DMS153 treated with DMSO at 0.1 percent for 48 hours (cell line): ENCODE results near the gene FAAH.

Experiments
- DNase-seq: peaks from one replicate; lab custom pipeline; 2025; ENCODE audit not compliant: unreplicated experiment; lab: John Stamatoyannopoulos, UW

FAAH gene

DNA sequence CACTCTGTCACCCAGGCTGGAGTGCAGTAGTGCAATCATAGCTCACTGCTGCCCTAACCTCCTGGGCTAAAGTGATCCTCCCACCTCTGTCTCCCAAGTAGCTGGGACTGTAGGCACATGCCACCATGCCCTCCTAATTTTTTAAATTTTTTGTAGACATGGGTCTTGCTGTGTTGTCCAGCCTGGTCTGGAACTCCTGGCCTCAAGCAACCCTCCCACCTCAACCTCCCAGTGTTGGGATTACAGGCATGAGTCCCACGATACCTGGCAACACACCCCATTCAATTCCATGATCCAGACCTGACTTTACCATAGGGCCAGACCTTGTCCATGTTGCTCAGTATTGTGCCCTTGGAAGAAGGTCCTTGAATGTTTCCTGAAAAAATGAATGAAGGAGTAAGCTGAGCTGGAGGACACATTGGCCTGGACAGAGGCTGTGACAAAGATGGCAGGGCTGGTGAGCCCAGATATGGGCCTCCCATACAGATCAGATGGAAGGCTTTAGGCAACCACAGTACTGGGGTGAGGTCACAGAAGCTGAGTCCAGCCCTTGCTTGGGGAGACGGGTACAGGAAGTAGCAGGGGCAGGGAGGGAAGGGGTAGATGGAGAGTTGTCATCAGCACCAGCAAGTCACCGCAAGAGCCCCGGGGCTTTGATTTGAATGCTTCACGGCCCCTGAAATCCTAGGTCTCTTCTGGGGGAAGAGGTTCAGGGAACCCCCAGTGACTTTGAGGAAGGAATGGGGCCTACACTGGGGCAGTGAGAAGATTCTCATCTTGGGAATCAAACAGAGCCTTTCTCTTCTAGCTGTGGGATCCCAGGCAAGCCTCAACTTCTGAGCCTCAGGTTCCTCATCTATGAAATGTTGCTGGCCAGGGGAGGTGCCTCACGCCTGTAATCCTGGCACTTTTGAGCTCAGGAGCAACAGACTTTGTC, 55.4 kb downstream of the FAAH start:
- DNase-seq = no peak

DNA sequence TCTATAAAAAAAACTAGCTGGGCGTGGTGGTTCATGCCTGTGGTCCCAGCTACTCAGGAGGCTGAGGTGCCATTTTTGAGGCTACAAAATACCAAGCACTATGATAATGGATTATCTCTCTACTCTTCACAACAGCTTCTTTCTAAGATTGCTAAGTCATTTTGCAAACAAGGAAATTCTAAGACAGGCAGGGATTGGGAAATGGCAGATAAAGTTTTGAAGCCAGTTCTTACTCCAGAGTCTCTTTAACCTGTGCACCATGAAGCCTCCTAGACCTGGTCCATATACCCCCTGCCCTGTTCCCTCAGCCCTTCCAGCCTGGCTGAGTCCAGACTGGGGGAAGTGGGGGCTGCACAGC, 56.0 kb downstream of the FAAH start:
- no peak for DNase-seq

DNA sequence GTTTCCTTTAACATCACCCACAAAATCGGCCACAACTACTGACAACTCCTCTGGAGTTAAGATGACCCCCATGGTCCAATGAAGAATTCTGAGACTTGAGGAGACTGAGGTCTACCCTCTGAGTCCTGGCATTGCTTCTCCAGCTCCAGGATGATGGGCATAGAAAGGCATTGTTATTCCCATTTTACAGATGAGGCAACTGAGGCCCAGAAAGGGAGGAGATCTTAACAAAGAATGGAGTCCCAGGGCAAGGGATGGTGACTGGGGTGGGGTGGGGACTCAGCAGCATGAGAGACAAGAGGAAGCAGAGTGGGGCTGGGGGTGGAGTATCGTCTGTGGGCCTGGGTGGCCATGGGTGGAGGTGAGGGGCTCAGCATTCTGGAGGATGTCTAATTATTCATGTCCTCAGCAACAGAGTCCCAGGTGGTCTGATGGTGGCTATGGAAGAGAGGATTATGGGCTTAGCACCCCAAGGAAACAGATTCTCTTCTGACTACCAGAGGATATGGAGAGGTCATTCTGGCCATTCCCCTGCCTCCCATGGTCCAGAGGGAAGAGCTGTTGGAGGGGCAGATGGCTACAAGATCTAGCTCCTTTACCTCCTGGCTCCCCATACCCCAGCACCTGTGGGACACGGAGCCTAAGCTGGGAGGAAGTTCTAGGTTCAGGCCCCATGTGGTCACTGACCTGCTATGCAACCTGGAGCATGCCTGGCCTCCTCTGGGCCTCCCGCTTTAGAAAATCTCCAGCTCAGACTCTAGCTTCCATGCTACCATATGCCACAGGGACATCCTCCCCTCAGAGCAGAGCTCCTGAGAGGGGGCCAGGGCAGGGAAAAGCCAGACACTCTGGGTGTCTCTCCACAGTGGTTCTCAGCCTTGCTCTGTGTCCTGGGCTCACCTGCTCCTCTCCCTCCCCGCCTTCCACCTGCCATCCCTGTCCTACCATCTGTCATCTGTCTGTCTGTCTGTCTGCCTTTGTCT, 58.1 kb downstream of the FAAH start:
- DNase-seq = no peak

DNA sequence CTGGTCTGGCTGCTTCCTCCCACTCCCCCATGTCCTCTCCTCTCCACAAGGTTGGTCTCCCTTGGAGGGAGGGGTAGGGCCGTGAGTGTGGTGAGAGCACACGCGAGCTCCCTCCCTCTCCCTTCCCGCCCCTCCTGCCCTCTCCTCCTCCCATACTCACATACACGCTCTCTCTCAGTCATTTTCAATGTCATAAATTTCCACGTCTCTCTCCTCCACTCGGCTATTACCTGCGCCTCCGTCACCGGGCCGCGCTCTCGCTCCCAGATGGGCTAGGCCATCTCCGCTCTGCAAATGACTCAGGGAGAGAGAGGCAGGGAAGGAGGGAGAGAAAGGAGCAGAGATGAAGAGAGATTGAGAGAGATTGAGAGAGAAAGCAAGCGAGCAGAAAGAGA, 58.8 kb downstream of the FAAH start:
- no peak for DNase-seq

DNA sequence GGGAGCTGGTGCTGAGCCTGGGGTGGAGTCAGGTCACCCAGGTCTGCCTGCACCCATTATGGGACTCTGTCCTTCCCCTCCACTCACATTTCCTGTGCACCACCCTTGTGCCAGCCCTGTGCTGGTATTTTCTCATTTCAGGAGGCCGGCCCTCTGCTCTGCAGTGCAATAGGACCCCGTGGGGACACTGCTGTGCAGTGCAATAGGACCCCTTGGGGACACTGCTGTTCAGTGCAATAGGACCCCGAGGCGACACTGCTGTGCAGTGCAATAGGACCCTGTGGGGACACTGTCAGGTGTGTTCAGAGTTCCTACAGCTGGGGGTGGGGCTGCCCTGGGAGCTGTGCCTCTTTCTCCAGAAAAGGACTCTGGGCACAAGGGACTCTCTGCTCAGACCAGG, 59.3 kb downstream of the FAAH start:
- DNase-seq = no peak

DNA sequence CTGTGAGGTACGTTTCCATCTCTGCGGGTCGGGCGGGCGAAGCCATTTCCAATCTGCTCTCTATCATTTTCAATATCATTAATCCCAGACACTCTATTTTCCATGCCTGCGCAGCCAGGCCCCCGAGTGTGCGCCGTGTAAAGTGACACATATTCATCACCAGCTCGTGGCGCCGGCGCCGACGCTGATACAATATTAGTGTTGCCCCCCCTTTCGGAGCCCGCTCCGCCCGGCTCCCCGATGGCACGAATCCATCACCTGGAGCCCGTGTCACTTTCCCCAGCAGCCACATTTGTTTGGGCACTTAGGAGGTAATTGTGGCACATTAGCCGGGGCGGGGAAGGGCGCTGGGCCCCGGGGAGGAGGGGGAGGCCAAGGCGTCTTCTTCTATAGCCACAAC, 61.8 kb downstream of the FAAH start:
- DNase-seq = peak; percentile 37

DNA sequence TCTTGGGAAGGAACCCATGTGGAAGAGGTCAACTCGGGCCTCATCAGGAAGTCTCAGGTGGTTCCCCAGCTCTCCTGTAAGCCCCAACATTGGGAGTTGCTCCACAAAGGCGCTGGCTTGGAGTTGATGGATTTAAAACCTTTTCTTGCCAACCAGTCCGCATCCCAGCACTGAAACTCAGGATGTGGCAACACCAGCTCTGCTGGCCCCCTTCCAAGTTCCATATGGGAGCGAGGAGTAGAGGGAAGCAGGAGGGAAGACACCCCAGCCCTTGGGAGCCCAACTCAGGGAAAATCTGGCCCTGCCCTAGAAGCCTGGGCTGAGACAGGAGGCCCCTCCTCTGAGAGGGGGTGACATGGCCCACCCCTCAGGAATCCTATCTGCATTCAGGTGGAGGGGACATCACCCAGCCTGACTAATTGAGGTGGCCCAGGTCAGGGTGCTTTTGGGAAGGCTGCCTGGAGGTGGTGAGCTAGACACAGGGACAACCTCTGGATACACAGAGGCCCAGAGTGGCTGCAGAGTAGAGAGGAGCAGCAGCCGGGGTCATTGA, 62.4 kb downstream of the FAAH start:
- no peak for DNase-seq

DNA sequence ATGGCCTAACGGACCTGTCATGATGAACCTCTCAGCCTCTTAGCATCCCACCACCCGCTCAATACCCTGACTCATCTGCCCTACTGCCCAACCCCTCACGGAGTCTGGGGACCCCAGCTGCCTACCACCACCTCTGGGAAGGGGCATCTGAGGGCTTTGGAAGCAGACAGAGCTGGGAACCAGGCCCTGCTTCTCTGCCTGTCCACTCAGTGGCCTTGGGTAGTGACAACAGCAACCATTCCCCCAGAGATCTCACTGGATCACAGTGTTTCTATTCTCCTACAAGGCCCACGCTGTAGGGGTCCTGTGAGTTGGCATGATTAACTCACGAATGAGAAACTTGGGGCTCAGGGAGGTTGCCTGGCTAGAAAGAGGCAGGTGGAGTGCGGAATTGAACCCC, 63.1 kb downstream of the FAAH start:
- no peak for DNase-seq

DNA sequence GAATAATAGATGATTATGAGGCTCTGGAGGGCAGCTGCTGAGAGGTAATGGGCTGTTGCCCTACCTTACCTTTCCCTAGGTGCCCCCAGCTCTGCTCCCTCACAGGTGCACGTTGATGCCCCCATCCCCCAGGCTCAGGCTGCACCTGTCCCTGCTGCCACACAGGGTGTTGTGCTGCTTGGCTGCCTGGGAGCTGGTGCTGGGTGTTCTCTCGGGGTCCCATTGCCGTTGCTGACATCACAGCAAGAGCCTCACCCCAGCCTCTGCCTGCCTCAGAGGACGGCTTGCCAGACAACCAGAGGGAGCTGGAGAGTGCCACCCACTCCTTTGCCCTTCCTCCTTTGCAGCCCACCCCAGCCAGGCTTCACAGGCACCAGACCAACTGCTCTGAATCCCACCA, 64.1 kb downstream of the FAAH start:
- no peak for DNase-seq

DNA sequence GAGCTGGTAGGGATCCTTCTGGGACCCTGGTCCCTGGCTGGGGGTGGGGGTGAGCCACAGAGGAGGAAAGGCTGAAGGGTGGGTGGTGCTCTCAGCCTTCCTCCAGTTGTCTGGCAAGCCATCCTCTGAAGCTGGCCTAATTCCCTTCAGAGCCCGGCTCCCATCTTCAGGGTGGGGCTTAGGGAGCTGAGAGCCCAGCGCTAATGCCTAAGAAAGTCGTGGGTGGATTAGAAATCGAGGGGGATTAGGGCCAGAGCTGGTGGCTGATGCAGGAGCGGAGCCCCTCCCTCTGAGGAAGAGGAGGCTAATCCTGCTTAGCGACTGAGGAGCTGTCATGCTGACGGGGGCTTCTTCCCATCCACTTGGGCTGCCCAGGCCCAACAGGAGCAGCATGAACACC, 64.7 kb downstream of the FAAH start:
- DNase-seq = no peak

DNA sequence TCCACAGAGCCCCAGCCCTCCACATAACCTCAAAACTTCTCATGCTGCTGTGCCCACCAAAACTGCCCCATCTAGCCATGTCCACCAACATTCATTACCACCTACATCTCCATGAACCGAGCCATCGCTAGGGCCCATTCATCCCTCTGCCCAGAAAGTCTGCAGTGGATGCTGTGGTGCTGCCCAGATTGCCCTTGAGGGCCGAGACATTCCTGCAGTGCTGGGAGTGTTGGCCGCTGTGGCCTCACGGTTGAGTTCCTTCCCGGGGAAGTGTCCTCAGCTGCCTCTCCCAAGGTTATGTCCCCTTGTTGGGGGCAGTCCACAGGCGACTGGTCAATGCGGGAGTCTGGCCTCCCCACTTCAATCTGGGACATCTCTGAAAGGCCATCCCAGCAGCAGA, 65.2 kb downstream of the FAAH start:
- no peak for DNase-seq

DNA sequence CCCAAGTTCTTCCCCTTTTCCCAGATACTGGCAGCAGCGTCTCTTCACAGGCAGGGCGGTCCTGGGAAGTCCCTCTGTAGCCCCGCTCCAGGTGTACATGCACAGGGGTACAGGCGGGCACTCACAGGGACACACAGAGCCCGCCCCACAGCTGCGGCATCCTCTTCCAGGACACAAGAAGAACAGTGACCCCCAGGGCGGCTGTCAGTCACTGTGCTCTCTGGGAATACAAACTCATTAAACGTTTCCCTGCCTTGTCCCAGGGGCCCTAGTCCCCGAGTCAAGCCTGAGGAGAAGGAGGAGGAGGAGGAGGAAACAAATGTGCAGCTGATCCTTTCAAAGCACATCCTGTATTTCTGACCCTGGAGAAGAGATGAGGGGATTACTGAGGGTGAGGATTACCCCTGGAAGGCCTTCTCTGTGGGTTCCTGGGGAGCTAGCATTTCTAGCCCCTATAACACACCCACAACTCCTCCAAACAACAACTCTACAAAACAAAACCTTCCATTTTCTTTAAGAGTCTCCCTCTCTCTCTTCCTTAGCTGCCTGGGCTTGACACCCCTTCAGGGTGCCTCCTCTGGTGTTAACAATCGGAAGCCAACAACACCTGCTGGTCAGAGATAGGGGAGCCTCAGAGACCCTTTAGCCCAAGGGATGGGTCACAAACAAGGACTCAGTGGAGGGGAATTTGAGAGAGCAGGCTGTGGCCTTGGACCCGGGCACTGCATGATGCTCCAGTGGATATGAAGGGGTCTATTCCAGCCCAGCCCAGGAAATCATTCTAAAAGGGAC, 67.1 kb downstream of the FAAH start:
- DNase-seq = no peak

DNA sequence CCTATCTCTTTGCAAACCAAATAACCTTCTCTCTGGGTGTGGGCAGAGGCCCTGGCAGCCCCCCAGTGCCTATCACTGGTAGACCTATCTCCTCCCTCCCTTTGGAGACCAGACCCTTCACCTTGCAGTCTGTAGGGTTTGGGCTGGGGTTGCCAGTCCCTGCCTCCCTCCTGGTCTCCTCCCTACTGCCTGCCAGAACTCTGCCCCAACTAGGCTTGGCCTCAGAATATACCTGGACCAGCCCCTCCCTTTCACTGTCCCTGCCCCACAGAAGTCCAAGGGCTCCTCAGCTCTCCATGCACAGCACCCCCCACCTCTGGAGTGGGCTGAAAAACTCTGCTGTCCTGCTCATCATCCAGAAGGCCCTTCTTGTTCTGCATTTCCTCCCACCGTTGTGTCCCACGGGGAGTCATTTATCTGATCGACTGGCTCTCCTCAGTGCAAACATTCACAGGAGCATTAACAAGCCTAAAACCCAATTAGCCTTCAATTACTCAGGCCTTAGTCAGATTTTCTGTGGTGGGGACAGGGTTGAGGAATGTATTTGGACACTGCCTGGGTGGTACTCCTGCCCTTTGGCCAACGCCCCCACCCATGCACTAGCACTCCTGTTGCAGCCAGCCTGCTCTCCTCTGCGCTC, 67.8 kb downstream of the FAAH start:
- DNase-seq = no peak
